HCT116 (cell line): ENCODE data around the gene CTBP2. TPM values are rescaled to one million over a fixed set of nuclear protein-coding genes. Genes with fewer than 3 reads are reported as not detected.

Experiments
- ATAC-seq: fragments of 200-7000 bp; cut with Tn5 transposase; 2 replicates; pipeline ENCODE4 v1.9.1; 2020; ENCODE audit warnings: mild to moderate bottlenecking, moderate library complexity
- BruUV-seq: library from RNA; stranded (reverse); fragments of 400-500 nt; replicated peaks from 2 replicates; lab custom pipeline; 2021; lab: Mats Ljungman, UMichigan
- CTCF ChIA-PET: fragments of 300-600 bp; sonication (Branson Sonifier 250); formaldehyde crosslinking; loops from one replicate; lab custom pipeline; 2021; ENCODE audit warnings: antibody characterized with exemption; lab: Charles Lee
- POLR2A ChIA-PET: fragments of 300-600, 350-600 bp; sonication (Branson Sonifier 250); formaldehyde crosslinking; loops from one replicate; lab custom pipeline; 2021; ENCODE audit warnings: antibody characterized with exemption; lab: Charles Lee
- RAD21 ChIA-PET, 2 experiments: fragments of 300-600 bp; sonication (Branson Sonifier 250); formaldehyde crosslinking; loops; one replicate each; lab custom pipeline; 2023; ENCODE audit warnings: low total read pairs in 2 of 2; ENCODE audit not compliant: uncharacterized antibody in 2 of 2, unreplicated experiment in 2 of 2, low non-redundant PET in 1 of 2; lab: Charles Lee
- DNase-seq: peaks from one replicate; pipeline ENCODE4 v3.0.0-alpha.2; 2010; ENCODE audit warnings: low read depth, low spot score
- H2AFZ ChIP-seq: fragments of 200-600 bp; shearing (Covaris generic), sonication (generic); 2 replicates; pipeline ENCODE4 v1.6.1; 2017; ENCODE audit warnings: low read depth, mixed run types, mixed read lengths, antibody characterized with exemption, low read length; ENCODE audit not compliant: poor library complexity, severe bottlenecking
- H3K27ac ChIP-seq: 2 replicates; pipeline ENCODE4 v1.5.1; 2012; ENCODE audit warnings: low read depth, low read length
- H3K27me3 ChIP-seq: fragments of 200-600 bp; sonication (generic); 2 replicates; pipeline ENCODE4 v1.6.1; 2016; ENCODE audit warnings: mixed run types, low read length, mixed read lengths; ENCODE audit not compliant: insufficient read depth
- H3K36me3 ChIP-seq, 2 experiments: fragments of 200-500 bp in 1 of 2; fragments of 200-600 bp in 1 of 2; sonication (Bioruptor generic) in 1 of 2; sonication (generic) in 1 of 2; 2 replicates each; pipeline versions ENCODE4 v1.5.1 to v1.6.1; 2014 to 2016; ENCODE audit warnings: low read length in 2 of 2, inconsistent platforms in 1 of 2, mixed read lengths in 1 of 2, mixed run types in 1 of 2; ENCODE audit not compliant: insufficient read depth in 2 of 2, control insufficient read depth in 1 of 2
- H3K4me1 ChIP-seq, 2 experiments: fragments of 200-600 bp in 1 of 2; sonication (generic) in 1 of 2; 2 replicates each; pipeline versions ENCODE4 v1.5.1 to v1.6.1; 2012 to 2017; ENCODE audit warnings: low read length in 2 of 2, inconsistent platforms in 1 of 2, mild to moderate bottlenecking in 1 of 2, mixed read lengths in 1 of 2, mixed run types in 1 of 2, moderate library complexity in 1 of 2; ENCODE audit not compliant: insufficient read depth in 2 of 2, control insufficient read depth in 1 of 2
- H3K4me2 ChIP-seq: fragments of 200-600 bp; sonication (generic); 2 replicates; pipeline ENCODE4 v1.6.1; 2017; ENCODE audit warnings: mixed run types, low read length, mixed read lengths
- H3K4me3 ChIP-seq, 2 experiments: fragments of 200-600 bp in 1 of 2; sonication (generic) in 1 of 2; replicated peaks in 1 of 2; 2 replicates each; pipeline ENCODE4 v1.5.1; 2011 to 2016; ENCODE audit warnings: low read length in 2 of 2, control low read depth in 1 of 2, low read depth in 1 of 2, mild to moderate bottlenecking in 1 of 2, mixed read lengths in 1 of 2, mixed run types in 1 of 2
- H3K79me2 ChIP-seq: fragments of 200-600 bp; sonication (generic); 2 replicates; pipeline ENCODE4 v1.6.1; 2017; ENCODE audit warnings: mild to moderate bottlenecking, mixed run types, low read length, moderate library complexity, mixed read lengths; ENCODE audit not compliant: insufficient read depth
- H3K9ac ChIP-seq: fragments of 200-600 bp; sonication (generic); 2 replicates; pipeline ENCODE4 v1.6.1; 2016; ENCODE audit warnings: low read length, mixed read lengths
- H3K9me2 ChIP-seq: fragments of 200-600 bp; sonication (generic), shearing (Covaris generic); 2 replicates; pipeline ENCODE4 v1.6.1; 2017; ENCODE audit warnings: mixed run types, mild to moderate bottlenecking, moderate library complexity; ENCODE audit not compliant: insufficient read depth
- H3K9me3 ChIP-seq, 2 experiments: fragments of 200-500 bp in 1 of 2; fragments of 200-600 bp in 1 of 2; sonication (Bioruptor generic) in 1 of 2; sonication (generic) in 1 of 2; 2 replicates each; pipeline ENCODE4 v1.6.1; 2014 to 2017; ENCODE audit warnings: low read length in 2 of 2, mixed read lengths in 2 of 2, inconsistent platforms in 1 of 2, low read depth in 1 of 2, mild to moderate bottlenecking in 1 of 2, mixed run types in 1 of 2, moderate library complexity in 1 of 2; ENCODE audit not compliant: control insufficient read depth in 1 of 2, insufficient read depth in 1 of 2
- H4K20me1 ChIP-seq: fragments of 200-600 bp; sonication (generic), shearing (Covaris generic); 2 replicates; pipeline ENCODE4 v1.6.1; 2017; ENCODE audit warnings: mixed run types, mild to moderate bottlenecking, moderate library complexity; ENCODE audit not compliant: insufficient read depth
- CBX3 ChIP-seq: IDR thresholded peaks from 2 replicates; pipeline ENCODE4 v1.6.1; 2012; ENCODE audit warnings: low read depth
- CEBPB ChIP-seq: IDR thresholded peaks from 2 replicates; pipeline ENCODE4 v1.6.1; 2012; ENCODE audit warnings: low read depth
- EGR1 ChIP-seq: IDR thresholded peaks from 2 replicates; pipeline ENCODE4 v1.6.1; 2012; ENCODE audit warnings: low read depth
- ELF1 ChIP-seq: IDR thresholded peaks from 2 replicates; pipeline ENCODE4 v1.6.1; 2012; ENCODE audit warnings: low read depth, borderline replicate concordance
- EZH2 ChIP-seq: fragments of 200-600 bp; sonication (generic); IDR thresholded peaks from 2 replicates; pipeline ENCODE4 v1.6.1; 2017; ENCODE audit warnings: antibody characterized with exemption, mixed run types
- EZH2phosphoT487 ChIP-seq: fragments of 200-600 bp; IDR thresholded peaks from 2 replicates; pipeline ENCODE4 v1.6.1; 2018; ENCODE audit warnings: antibody characterized with exemption, borderline replicate concordance
- FOSL1 ChIP-seq: IDR thresholded peaks from 2 replicates; pipeline ENCODE4 v1.6.1; 2012; ENCODE audit warnings: low read depth
- POLR2A ChIP-seq: IDR thresholded peaks from 2 replicates; pipeline ENCODE4 v1.7.0; 2011; ENCODE audit warnings: borderline replicate concordance; ENCODE audit not compliant: insufficient read depth, insufficient read length; ENCODE audit errors: extremely low read depth
- POLR2AphosphoS5 ChIP-seq: IDR thresholded peaks from 2 replicates; pipeline ENCODE4 v1.6.1; 2011; ENCODE audit warnings: mild to moderate bottlenecking, low read depth, low read length, moderate library complexity
- RAD21 ChIP-seq: IDR thresholded peaks from 2 replicates; pipeline ENCODE4 v1.6.1; 2012; ENCODE audit warnings: low read depth, mild to moderate bottlenecking
- SIN3A ChIP-seq: IDR thresholded peaks from 2 replicates; pipeline ENCODE4 v1.6.1; 2012; ENCODE audit warnings: low read depth
- SP1 ChIP-seq: IDR thresholded peaks from 2 replicates; pipeline ENCODE4 v1.6.1; 2012; ENCODE audit warnings: low read depth
- SRF ChIP-seq: IDR thresholded peaks from 2 replicates; pipeline ENCODE4 v1.6.1; 2012; ENCODE audit warnings: low read depth
- TCF7L2 ChIP-seq: IDR thresholded peaks from 2 replicates; pipeline ENCODE4 v1.7.0; 2011; ENCODE audit warnings: borderline replicate concordance, inconsistent platforms; ENCODE audit not compliant: insufficient read depth, insufficient read length; ENCODE audit errors: extremely low read depth
- intact Hi-C: fragments of 100-400 bp; cut with micrococcal nuclease; formaldehyde crosslinking; loops from 2 replicates; pipeline ENCODE4 v1.10.0; 2022
- total RNA-seq: library from RNA; stranded (reverse); gene quantifications from one replicate; pipeline ENCODE4 v1.2.1, GENCODE V29; 2021; ENCODE audit not compliant: unreplicated experiment
- TF ChIP-seq, protein P1 (sequence below): IDR thresholded peaks from 2 replicates; pipeline ENCODE4 v1.6.1; 2011; ENCODE audit warnings: mild to moderate bottlenecking, low read length, moderate library complexity; ENCODE audit not compliant: insufficient replicate concordance; ENCODE audit errors: extremely low read depth
- TF ChIP-seq, protein P2 (sequence below), 3 experiments: fragments of 200-600 bp in 1 of 3; sonication (generic) in 1 of 3; IDR thresholded peaks in 2 of 3; conservative IDR thresholded peaks in 1 of 3; 2 replicates each; pipeline ENCODE4 v1.5.1; 2012 to 2017; ENCODE audit warnings: low read depth in 2 of 3, low read length in 2 of 3, antibody characterized with exemption in 1 of 3, borderline replicate concordance in 1 of 3, control low read depth in 1 of 3, mild to moderate bottlenecking in 1 of 3, mixed read lengths in 1 of 3, mixed run types in 1 of 3, moderate library complexity in 1 of 3; ENCODE audit not compliant: insufficient read depth in 1 of 3
- TF ChIP-seq, protein P3 (sequence below): IDR thresholded peaks from 2 replicates; pipeline ENCODE4 v1.6.1; 2012

The CTBP2 gene
- total RNA-seq, 1 experiment from 2014 or later: 144 TPM

DNA sequence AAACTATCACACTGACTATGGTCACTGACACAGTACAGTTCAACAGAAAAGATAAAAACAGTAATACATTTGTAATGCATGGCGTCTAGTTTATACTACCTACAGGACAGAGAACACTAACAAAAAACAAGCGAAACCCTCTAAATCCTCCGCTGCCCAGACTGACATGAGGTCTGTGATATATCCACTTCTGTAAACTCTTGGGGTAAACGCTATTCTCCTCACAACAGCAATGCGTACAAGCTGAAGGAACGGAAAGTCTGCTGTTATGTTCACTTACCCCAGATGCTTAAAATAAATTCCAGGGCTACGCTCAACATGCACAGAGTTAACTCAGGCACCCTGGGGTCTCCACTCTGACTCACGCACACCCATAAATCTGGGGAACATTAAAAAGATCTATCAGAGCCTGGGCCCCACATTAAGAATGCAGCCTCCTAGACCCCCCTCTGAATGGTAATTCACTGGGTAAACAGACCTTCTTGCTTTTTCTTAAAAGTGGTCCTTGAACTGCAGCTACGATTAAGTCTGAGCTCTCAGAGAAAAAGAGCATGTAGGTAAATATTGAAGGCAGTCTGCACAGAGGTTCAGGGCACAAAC lies 105.6 kb downstream of the CTBP2 start:
- POLR2A ChIA-PET: no interaction called here
- CTCF ChIA-PET: no interaction called here
- H3K9me2 ChIP-seq: no peaks in the 10 kb centered on the region
- TF ChIP-seq POLR2A (no peak), CBX3 (no peak), EGR1 (no peak), RAD21 (no peak), SIN3A (no peak), EZH2phosphoT487 (no peak), FOSL1 (no peak), ELF1 (no peak), SP1 (no peak)
- peaks cover 91% of the 10 kb centered on the region for H3K79me2 ChIP-seq
- H3K9ac ChIP-seq: no peak overlapping the region
- H3K4me3 ChIP-seq: no peak overlapping the region
- ATAC-seq (no peak), DNase-seq (no peak)
- H3K4me1 ChIP-seq: peaks cover 0 to 3% of the 10 kb centered on the region in 2 experiments; a peak in 1 of 4 replicates
- H3K27ac ChIP-seq: no peak overlapping the region
- no peaks in the 10 kb centered on the region for H3K27me3 ChIP-seq
- H4K20me1 ChIP-seq: no peaks in the 10 kb centered on the region
- RAD21 ChIA-PET: no interaction called here
- BruUV-seq: no TSS peak
- intact Hi-C loops: no loop called here
- H2AFZ ChIP-seq: no peak overlapping the region
- peaks cover 0 to 3% of the 10 kb centered on the region in 2 experiments; a peak in 1 of 4 replicates for H3K36me3 ChIP-seq
- H3K9me3 ChIP-seq: no peaks in the 10 kb centered on the region
- H3K4me2 ChIP-seq: no peak overlapping the region

DNA sequence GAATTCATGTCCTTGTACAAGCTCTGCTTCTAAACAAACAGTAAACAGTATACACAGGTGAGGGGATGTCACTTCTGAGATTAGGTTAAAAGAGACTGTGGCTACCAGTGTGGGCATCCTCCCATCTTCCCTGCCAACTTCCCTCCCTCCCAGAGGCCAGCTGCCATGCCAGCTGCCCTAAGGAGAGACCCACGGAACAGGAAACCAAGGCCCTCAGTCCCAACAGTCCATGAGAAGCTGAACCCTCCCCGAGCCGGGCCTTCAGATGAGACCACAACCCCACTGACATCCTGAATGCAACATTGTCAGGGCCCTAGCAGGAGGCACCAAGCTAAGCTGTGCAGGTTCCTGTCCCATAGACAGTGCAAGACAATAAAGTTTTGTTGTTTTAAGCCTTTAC lies 106.1 kb downstream of the CTBP2 start:
- Histone ChIP-seq H2AFZ (no peak overlapping the region), H3K27ac (no peak overlapping the region), H3K4me3 (no peak overlapping the region), H3K79me2 (peaks cover 91% of the 10 kb centered on the region), H3K4me1 (no peaks in the 10 kb centered on the region), H3K9me2 (no peaks in the 10 kb centered on the region), H4K20me1 (no peaks in the 10 kb centered on the region), H3K36me3 (0 out of 4 replicates have a peak, but pooled peaks cover 0 to 3% of the 10 kb centered on the region in 2 experiments), H3K4me2 (no peak overlapping the region), H3K9me3 (no peaks in the 10 kb centered on the region), H3K27me3 (no peaks in the 10 kb centered on the region), H3K9ac (no peak overlapping the region)
- BruUV-seq: no TSS peak
- POLR2A ChIA-PET: no interaction called here
- DNase-seq (no peak), ATAC-seq (no peak)
- intact Hi-C loops: no loop called here
- CTCF ChIA-PET: no interaction called here
- RAD21 ChIA-PET: no interaction called here
- TF ChIP-seq CEBPB (no peak), RAD21 (no peak), POLR2A (no peak), SP1 (no peak), SIN3A (no peak), CBX3 (no peak), ELF1 (no peak), EGR1 (no peak), SRF (no peak), EZH2phosphoT487 (no peak), EZH2 (no peak), TCF7L2 (no peak), POLR2AphosphoS5 (no peak)
- TF ChIP-seq, protein P1, sequence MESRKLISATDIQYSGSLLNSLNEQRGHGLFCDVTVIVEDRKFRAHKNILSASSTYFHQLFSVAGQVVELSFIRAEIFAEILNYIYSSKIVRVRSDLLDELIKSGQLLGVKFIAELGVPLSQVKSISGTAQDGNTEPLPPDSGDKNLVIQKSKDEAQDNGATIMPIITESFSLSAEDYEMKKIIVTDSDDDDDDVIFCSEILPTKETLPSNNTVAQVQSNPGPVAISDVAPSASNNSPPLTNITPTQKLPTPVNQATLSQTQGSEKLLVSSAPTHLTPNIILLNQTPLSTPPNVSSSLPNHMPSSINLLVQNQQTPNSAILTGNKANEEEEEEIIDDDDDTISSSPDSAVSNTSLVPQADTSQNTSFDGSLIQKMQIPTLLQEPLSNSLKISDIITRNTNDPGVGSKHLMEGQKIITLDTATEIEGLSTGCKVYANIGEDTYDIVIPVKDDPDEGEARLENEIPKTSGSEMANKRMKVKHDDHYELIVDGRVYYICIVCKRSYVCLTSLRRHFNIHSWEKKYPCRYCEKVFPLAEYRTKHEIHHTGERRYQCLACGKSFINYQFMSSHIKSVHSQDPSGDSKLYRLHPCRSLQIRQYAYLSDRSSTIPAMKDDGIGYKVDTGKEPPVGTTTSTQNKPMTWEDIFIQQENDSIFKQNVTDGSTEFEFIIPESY: no peak
- TF ChIP-seq, protein P2, sequence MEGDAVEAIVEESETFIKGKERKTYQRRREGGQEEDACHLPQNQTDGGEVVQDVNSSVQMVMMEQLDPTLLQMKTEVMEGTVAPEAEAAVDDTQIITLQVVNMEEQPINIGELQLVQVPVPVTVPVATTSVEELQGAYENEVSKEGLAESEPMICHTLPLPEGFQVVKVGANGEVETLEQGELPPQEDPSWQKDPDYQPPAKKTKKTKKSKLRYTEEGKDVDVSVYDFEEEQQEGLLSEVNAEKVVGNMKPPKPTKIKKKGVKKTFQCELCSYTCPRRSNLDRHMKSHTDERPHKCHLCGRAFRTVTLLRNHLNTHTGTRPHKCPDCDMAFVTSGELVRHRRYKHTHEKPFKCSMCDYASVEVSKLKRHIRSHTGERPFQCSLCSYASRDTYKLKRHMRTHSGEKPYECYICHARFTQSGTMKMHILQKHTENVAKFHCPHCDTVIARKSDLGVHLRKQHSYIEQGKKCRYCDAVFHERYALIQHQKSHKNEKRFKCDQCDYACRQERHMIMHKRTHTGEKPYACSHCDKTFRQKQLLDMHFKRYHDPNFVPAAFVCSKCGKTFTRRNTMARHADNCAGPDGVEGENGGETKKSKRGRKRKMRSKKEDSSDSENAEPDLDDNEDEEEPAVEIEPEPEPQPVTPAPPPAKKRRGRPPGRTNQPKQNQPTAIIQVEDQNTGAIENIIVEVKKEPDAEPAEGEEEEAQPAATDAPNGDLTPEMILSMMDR (IDR thresholded peaks at IDR 0.05 in 2 of 3, conservative IDR thresholded peaks at IDR 0.05 in 1 of 3; ENCODE audit: borderline replicate concordance in 1 of 3, insufficient read depth in 1 of 3, low read depth in 2 of 3, low read length in 2 of 3): no peak
- TF ChIP-seq, protein P3, sequence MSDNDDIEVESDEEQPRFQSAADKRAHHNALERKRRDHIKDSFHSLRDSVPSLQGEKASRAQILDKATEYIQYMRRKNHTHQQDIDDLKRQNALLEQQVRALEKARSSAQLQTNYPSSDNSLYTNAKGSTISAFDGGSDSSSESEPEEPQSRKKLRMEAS: no peak
